Ishikawa (cell line): ENCODE results near the gene RAD51B.

Experiments used
- CEBPB ChIP-seq: IDR thresholded peaks from 2 replicates; pipeline ENCODE4 v1.6.1; 2012
- CREB1 ChIP-seq: IDR thresholded peaks from 2 replicates; pipeline ENCODE4 v1.6.1; 2012; ENCODE audit warnings: low read depth
- EGR1 ChIP-seq: IDR thresholded peaks from 2 replicates; pipeline ENCODE4 v1.6.1; 2012
- EP300 ChIP-seq: IDR thresholded peaks from 2 replicates; pipeline ENCODE4 v1.6.1; 2012; ENCODE audit warnings: borderline replicate concordance
- FOXM1 ChIP-seq: IDR thresholded peaks from 2 replicates; pipeline ENCODE4 v1.6.1; 2012; ENCODE audit warnings: low read depth, borderline replicate concordance
- MAX ChIP-seq: IDR thresholded peaks from 2 replicates; pipeline ENCODE4 v1.6.1; 2012
- NFIC ChIP-seq: IDR thresholded peaks from 2 replicates; pipeline ENCODE4 v1.6.1; 2012
- RAD21 ChIP-seq: IDR thresholded peaks from 2 replicates; pipeline ENCODE4 v1.6.1; 2012; ENCODE audit warnings: low read depth
- REST ChIP-seq: IDR thresholded peaks from 2 replicates; pipeline ENCODE4 v1.6.1; 2012; ENCODE audit warnings: low read depth, mild to moderate bottlenecking
- TAF1 ChIP-seq: IDR thresholded peaks from 2 replicates; pipeline ENCODE4 v1.6.1; 2012; ENCODE audit warnings: low read depth, mild to moderate bottlenecking
- TCF12 ChIP-seq: IDR thresholded peaks from 2 replicates; pipeline ENCODE4 v1.6.1; 2012; ENCODE audit warnings: low read depth
- TEAD4 ChIP-seq: IDR thresholded peaks from 2 replicates; pipeline ENCODE4 v1.6.1; 2012
- USF1 ChIP-seq: IDR thresholded peaks from 2 replicates; pipeline ENCODE4 v1.6.1; 2012
- YY1 ChIP-seq: IDR thresholded peaks from 2 replicates; pipeline ENCODE4 v1.6.1; 2012; ENCODE audit warnings: low read depth
- ZBTB7A ChIP-seq: IDR thresholded peaks from 2 replicates; pipeline ENCODE4 v1.6.1; 2012; ENCODE audit warnings: low read depth

RAD51B gene

GRCh38 chr14:67949771-67950170 lies 130.2 kb downstream of the RAD51B start:
- TF ChIP-seq EGR1 (no peak), REST (no peak), EP300 (no peak), YY1 (no peak), TEAD4 (no peak), RAD21 (no peak), CEBPB (no peak), CREB1 (no peak), TAF1 (no peak), TCF12 (no peak), USF1 (no peak), MAX (no peak), NFIC (no peak), ZBTB7A (no peak), FOXM1 (no peak)

GRCh38 chr14:67950386-67950785 lies 130.8 kb downstream of the RAD51B start:
- TF ChIP-seq TAF1 (no peak), EGR1 (no peak), REST (no peak), TEAD4 (no peak), MAX (no peak), CREB1 (no peak), YY1 (no peak), TCF12 (no peak), NFIC (no peak), ZBTB7A (no peak)

GRCh38 chr14:67951529-67952135 lies 132.1 kb downstream of the RAD51B start:
- TF ChIP-seq TEAD4 (no peak), FOXM1 (no peak), TAF1 (no peak), ZBTB7A (no peak), CEBPB (no peak), TCF12 (no peak), YY1 (no peak)

- TF ChIP-seq TAF1 (no peak), CREB1 (no peak), RAD21 (no peak), EP300 (no peak), FOXM1 (no peak), YY1 (no peak), CEBPB (no peak)
These were observed 132.8 kb downstream of the RAD51B start for GRCh38 chr14:67952381-67952780.

- no peak for TF ChIP-seq RAD21
- TF ChIP-seq EGR1: no peak
- no peak for TF ChIP-seq YY1
- TF ChIP-seq CREB1: no peak
- TF ChIP-seq NFIC: no peak
These were observed 133.2 kb downstream of the RAD51B start for GRCh38 chr14:67952786-67953185.

- TF ChIP-seq FOXM1 (no peak), YY1 (no peak), REST (no peak), TAF1 (no peak), CREB1 (no peak), TCF12 (no peak), TEAD4 (no peak), EGR1 (no peak), RAD21 (no peak), MAX (no peak), CEBPB (no peak), NFIC (no peak), USF1 (no peak), EP300 (no peak), ZBTB7A (no peak)
These were observed 135.7 kb downstream of the RAD51B start for GRCh38 chr14:67955261-67955660.
